Measurements from ENCODE around the gene ITPR1.

The ITPR1 gene

GRCh38 chr3:4511491-4512262 lies 18.5 kb downstream of the ITPR1 start:
- no peak for FAIRE-seq

GRCh38 chr3:4512895-4513616 lies 19.9 kb downstream of the ITPR1 start:
- no peak for FAIRE-seq

DNA sequence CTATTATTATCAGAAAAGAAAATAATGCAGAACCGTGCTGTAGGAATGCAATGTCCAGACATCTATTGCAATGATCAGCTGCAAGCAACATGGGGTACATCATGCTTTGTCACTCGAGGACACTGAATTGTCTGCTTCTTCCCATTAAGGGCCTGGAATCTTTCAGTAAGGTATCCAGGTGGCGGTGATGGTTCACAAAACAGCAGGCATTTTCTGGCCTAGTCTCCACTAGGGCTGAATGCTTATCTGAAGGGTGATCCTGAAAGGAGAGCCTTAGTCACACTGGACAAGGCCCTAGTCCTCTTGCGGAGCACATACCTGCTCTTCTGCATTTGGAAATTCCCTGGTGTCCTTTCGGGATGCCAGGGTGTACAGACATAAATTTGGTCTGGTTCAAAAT lies 21.2 kb downstream of the ITPR1 start:
- FAIRE-seq = no peak

DNA sequence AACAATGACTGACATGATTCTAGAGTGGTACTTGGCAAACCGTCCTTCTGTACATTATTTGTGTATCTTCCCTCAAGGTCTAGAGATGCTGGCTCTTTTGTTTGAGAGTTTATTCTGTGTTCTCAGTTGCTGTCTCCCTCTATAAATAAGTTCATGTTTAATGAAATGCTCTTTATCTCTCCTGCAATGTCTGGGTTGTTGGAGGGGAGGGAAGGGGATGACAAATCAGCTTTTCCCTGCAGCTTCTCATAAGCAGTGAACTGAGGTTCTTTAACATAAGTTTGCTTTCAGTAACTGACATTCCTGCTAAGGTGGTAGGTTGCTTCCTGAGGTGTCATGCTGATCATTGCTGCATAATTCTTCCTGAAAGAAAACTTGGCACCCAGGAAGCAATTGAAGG lies 21.8 kb downstream of the ITPR1 start:
- FAIRE-seq = no peak

DNA sequence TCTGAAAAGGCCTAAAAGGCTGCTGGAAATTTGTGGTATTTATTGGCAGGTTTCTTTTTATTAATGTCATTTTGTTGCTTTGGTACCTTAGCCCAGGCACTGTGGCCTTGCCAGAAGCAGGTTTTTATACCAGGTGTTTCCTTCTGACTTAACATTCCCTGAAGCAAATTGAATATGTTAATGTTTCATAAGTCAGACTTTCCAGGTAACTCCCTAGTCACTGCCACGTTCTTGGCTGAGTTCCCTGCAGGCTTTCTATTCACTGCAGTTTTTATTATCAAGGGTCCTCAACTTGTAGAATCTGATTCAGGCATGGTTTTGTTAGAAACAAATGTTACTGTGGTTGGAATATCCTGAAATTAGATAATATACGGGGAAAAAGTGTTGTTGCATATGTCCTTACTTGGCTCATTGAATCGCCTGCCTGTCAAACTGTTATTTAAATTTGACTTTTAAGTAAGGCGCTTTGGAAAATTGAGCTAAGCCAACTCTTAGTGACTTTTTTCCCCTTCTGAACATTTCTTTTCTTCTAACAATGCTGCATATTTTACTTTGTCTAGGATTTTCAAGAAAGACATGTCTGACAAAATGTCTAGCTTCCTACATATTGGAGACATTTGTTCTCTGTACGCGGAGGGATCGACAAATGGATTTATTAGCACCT lies 22.9 kb downstream of the ITPR1 start:
- FAIRE-seq = no peak

DNA sequence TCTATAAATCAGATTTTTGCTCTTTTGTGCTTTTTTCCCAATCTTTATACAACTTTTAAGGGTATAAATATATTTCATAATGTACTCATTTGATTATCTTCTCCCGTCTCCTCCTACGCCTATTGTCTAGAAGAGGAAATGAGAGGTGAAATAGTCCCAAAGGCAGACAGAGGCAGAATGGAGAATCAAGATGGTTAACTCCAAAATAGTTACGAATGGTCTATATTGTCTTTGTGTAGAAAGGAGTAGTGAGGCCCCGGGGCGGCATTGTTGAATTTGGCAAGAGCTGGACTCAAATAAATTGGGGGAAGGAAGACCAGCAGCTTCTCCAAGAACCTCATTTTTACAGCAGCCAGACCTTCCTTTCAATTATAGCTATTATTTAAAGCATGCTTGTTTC lies 23.9 kb downstream of the ITPR1 start:
- FAIRE-seq = no peak

DNA sequence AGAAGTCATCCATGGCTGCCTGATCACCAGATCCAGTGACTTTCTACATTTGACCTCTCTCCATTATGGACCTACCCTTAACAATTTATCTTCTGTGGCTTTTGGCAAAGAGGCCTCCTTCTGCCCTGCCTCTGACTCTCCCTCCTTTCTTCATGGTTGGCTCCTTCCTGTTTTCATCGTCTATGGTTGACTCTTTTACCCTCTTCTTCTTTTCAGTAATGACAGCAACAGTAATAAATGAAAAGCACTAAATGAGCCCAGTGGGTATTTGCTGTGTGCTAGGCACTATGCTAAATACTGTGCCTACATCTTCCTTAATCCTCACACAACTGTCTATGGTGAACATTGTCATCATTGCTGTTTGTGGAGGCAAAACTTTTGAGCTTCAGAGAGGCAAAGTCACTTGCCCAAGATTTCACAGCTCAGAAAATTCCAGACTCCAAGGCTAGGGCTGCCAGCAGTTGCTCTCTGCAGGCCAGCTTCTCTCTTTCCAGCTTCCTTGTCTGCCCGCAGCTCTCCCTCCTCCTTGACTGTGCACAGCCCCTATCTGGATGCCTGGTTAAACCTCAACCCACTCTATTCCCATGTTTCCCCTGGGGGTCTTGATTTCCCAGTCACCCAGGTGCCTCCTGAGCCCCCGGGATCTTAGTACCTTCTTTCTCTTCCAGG lies 24.6 kb downstream of the ITPR1 start:
- no peak for FAIRE-seq

DNA sequence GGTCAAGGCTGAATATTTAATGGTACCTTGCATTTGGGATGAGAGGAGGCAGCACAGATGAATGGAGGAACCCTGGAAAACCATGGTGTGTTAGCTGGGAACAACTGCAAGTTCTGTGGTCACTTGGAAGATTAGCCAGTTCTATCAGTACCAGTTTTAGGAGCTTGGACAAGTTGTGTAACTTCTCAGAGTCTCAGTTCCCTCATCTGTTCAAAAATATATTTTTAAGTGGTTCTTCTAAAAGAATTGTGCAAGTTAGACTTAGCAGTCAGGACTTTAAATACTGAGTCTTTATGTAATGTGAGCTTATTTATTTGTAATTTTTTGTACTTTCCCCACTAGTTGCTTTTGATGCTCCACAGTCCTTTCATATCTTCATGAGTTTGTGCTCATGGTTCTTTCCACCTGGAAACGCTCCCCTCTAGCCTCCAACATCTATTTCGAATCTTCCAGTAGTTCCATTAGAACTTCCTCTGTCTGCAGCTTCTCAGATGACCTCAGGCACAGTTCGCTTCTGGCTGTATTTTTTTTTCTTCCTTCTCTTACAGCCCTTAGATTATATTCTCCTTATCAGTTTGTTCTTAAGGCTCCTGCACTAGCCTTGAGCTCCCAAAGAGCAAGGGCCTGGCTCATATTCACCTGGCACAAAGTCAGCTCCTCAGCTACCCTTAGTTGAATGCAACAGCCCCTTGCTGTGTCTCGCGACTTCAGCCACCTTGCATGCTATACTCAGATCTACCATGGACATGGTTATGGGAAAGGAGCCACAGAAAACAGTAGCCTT lies 27.1 kb downstream of the ITPR1 start:
- no peak for FAIRE-seq

GRCh38 chr3:4522947-4523346 lies 29.8 kb downstream of the ITPR1 start:
- no peak for FAIRE-seq

DNA sequence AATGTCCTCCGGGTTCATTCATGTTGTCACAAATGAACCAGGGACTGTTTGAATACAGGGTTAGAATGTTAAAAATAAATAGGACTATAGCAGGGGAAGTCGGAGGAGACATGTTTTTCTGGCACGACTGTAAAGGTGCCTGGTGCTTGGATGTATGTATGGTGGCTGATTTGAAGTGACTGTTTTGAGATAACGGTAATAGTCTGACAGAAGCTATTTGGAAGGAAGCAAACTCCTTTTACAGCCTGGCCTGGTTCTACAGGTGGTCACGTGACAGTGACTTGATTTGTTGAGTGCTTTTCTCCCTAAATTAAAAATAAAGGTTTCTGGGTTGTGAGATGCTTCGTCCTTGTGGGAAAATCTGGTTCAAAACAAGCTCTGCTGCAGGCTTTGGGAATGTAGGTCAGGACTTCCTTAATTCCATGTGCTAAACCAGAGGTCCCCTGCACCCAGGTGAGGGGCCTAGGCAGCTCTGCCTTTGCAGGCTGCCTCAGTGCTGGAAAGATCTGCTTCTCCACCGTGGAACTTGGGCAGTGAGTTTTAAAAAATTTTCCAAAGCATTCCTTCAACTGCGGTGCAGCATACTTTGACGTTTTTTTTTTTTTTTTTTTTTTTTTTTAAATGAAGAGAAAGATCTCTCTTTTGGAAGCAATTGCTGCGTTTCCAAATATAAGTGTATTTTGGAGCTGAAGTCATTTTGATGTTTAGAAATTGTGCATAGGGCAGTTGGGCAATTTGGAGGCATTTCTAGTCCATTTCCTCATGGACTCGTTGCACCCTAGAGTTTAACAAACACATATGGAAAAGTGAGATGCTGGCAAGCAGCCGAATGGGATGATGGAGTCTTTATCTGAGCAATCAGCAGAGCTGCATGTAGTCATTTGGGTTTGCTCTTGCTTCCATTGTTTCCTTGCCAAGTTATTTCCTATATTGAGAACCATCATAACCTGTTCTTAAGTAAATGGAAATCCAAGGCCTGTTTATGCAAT lies 30.9 kb downstream of the ITPR1 start:
- no peak for FAIRE-seq

DNA sequence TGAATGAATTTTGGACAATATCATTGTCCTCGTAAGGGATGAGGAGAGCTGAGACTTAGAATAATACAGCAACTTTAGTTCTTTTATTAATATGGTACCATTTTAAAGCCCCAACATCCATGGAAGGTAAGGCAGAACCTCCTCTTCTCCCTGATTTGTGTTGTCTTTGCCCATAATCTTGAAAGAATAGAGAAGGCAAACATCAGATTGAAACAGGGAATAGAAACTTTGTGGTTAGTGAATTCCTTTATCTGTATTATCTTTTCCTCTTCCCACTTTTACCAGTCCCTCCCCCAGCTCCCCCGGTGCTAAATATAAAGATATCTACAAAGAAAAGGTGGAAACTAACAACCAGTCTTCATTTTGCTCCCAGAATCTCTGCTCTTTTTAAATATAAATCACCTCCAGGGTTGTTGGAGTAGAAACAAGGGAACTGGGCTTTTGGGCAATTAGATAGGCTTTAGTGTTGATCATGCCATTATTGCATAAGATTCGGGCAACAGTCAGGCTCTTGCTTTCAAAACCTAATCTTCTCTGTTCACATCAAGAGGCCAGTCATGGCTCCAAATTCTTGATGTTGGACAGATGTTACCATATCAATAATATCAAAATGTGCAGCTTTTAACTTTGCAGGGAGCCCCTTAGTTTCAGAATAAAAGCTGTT lies 32.5 kb downstream of the ITPR1 start:
- FAIRE-seq = no peak

DNA sequence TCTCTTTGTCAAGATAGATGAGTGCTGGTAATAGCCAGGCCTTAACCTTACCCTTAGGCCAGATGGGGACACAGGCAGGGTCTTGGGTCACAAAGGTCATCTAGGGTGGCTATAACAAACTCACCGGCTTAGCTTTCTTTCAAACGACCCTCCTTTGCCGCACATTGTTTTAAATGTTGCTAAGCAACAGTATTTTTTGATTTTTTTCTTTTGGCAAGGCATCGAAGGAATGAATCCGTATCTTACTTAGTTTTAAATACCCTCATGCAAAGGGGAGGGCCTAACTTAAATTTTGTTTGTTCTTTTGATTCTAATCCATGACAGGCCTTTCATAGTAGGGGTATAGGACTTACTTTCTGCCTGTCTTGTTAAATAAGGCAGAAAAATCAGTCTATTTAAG lies 35.2 kb downstream of the ITPR1 start:
- FAIRE-seq = no peak

DNA sequence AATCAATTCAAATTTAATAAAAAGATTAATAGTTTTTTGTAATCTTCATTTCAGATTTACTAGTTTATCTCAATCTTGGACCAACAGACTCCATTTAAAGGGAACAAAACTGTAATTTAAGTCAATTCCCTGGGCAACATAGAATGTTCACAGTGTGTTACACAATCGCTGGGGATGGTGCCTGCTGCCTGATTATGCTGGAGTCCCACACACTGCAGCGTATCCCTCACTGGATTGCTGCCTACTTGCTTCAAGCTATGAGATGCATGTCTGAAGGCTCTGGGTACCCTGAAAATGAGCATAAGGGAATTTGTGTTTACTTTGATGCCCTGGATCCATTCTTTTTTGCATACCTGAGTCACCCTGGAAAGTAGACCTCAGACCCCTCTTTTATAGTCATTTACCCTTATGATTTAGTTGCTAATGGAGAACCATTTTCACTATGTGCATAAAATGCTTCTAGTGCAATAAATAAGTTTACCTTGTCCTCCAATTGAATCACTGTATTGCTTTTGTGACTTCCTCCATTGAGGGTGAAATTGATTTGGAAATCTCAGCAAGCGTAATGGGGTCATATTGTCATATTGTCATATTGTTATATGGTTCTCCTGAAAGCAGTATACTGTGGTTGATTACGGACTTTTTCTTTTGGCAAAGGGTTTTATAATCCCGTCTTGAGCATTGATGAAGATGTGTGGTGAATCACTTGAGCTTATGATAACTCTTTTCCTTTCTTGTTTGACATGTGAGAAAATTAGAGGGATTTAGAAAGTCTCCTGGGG lies 35.9 kb downstream of the ITPR1 start:
- no peak for FAIRE-seq

DNA sequence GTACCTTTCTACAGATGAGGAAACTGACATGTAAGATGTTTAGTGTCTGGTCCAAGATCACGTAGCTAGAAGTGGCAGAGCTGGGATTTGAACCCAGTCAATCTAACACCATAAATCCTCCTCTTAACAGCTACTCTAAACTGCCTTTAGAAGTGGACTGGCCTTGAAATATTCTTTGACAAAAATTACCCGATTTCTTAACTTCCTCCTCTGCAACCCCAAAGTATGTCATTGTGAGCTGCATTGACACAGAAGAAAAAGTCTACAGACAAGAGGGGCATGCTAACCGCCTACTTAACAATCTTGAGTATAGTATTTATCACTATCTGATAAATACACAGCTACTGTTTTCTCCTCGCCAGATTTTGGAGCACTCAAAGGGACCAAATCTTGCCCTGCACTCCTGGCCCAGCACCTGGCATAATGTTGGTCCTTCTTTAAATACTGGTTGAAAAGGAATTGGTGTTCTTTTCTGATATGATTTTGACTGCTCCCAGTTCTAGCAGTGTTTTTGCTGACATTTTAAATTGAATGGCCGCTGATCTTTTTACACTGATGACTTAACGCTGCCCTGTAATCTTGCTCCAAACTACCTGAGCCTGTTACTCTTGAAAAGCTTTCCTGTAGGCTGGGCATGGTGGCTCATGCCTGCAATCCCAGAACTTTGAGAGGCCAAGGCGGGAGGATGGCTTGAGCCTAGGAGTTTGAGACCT lies 36.9 kb downstream of the ITPR1 start:
- FAIRE-seq = no peak

DNA sequence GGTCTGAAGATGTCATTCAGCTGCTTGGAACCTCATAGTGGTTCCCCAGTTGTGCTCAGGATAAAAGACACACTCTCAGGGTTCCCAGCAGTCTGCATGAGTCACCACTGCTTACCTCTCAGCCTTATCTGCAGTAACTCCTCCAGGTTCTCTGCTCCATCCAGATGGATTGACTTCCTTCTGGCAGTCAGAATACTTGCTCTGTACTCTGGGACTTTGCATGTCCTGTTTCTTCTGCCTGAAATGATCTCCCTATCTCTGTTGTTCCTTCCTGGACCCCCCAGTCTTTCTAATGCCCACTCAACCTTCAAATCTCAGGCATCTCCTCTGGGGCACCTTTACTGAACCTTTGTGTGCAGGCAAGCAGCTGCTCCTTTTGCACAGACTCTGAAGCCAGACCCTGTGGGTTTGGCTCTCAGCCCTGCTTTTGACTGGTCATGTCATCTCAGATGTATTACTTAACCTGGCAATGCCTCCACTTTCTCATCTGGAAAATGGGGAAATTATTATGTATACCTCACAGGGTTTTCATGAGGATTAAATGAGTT lies 38.4 kb downstream of the ITPR1 start:
- no peak for FAIRE-seq

GRCh38 chr3:4532535-4533112 lies 39.5 kb downstream of the ITPR1 start:
- FAIRE-seq = no peak

- FAIRE-seq = no peak
Observed at GRCh38 chr3:4533489-4534443, 40.6 kb downstream of the ITPR1 start.
